T follicular helper cell (primary cell): ENCODE measurements around the gene NUDT15.
"Not testable (repeated sequence)": the region's sequence is repeated elsewhere in the genome, so short reads cannot be mapped to it uniquely, and the experiment has no call there.

ENCODE experiments used
- DNase-seq: peaks from one replicate; pipeline ENCODE4 v3.0.0-alpha.2; 2020; ENCODE audit warnings: low read depth
- total RNA-seq, 2 experiments: gene quantifications; one replicate each; lab custom pipeline; 2026; lab: John Stamatoyannopoulos, UW

Gene NUDT15
- total RNA-seq = 10.7 to 28.5 reads per million in 2 experiments

- peak; percentile 94 for DNase-seq
Observed at GRCh38 chr13:48037346-48038173, at the start of gene NUDT15. Gene NUDT15 (plus strand): TSS chr13:48037726. CDS start chr13:48037747, 21 bp downstream.

GRCh38 chr13:47990427-47990826, 47.1 kb upstream of the NUDT15 start:
- DNase-seq = no peak

GRCh38 chr13:47990920-47991466, 46.5 kb upstream of the NUDT15 start:
- no peak for DNase-seq

GRCh38 chr13:47991859-47992258, 45.7 kb upstream of the NUDT15 start:
- no peak for DNase-seq

GRCh38 chr13:47997384-47997783, 40.1 kb upstream of the NUDT15 start:
- DNase-seq = no peak

- DNase-seq = no peak
Observed at GRCh38 chr13:47999973-48000372, 37.6 kb upstream of the NUDT15 start.

- DNase-seq = no peak
Observed at GRCh38 chr13:48000559-48001113, 36.9 kb upstream of the NUDT15 start.

- peak; percentile 78 for DNase-seq
Observed at GRCh38 chr13:48001114-48001881, 36.2 kb upstream of the NUDT15 start, which contains the start of gene SUCLA2. Gene SUCLA2 (minus strand): TSS chr13:48001273. CDS start chr13:48001269, 4 bp downstream.

GRCh38 chr13:48001999-48002398, 35.5 kb upstream of the NUDT15 start:
- not testable (repeated sequence) for DNase-seq

GRCh38 chr13:48004201-48004600, 33.3 kb upstream of the NUDT15 start:
- DNase-seq = no peak

GRCh38 chr13:48006396-48006795, 31.1 kb upstream of the NUDT15 start:
- no peak for DNase-seq

- DNase-seq = no peak
Observed at GRCh38 chr13:48009284-48009683, 28.2 kb upstream of the NUDT15 start.

- no peak for DNase-seq
Observed at GRCh38 chr13:48010698-48011097, 26.8 kb upstream of the NUDT15 start.

- no peak for DNase-seq
Observed at GRCh38 chr13:48012668-48013067, 24.9 kb upstream of the NUDT15 start.

- DNase-seq = no peak
Observed at GRCh38 chr13:48014359-48014758, 23.2 kb upstream of the NUDT15 start.

- DNase-seq = no peak
Observed at GRCh38 chr13:48018637-48019036, 18.9 kb upstream of the NUDT15 start.

GRCh38 chr13:48019796-48020195, 17.7 kb upstream of the NUDT15 start:
- DNase-seq = no peak

GRCh38 chr13:48028066-48028465, 9.5 kb upstream of the NUDT15 start:
- DNase-seq = no peak

- no peak for DNase-seq
Observed at GRCh38 chr13:48029859-48030258, 7.7 kb upstream of the NUDT15 start.

GRCh38 chr13:48038761-48039160, 1.2 kb downstream of the NUDT15 start:
- DNase-seq = no peak

- no peak for DNase-seq
Observed at GRCh38 chr13:48040049-48040448, 2.5 kb downstream of the NUDT15 start.

GRCh38 chr13:48040896-48041295, 3.4 kb downstream of the NUDT15 start:
- no peak for DNase-seq
